Measurements from ENCODE around the gene TSEN2.
"Not testable (repeated sequence)": the region's sequence is repeated elsewhere in the genome, so short reads cannot be mapped to it uniquely, and the experiment has no call there.

Gene TSEN2

DNA sequence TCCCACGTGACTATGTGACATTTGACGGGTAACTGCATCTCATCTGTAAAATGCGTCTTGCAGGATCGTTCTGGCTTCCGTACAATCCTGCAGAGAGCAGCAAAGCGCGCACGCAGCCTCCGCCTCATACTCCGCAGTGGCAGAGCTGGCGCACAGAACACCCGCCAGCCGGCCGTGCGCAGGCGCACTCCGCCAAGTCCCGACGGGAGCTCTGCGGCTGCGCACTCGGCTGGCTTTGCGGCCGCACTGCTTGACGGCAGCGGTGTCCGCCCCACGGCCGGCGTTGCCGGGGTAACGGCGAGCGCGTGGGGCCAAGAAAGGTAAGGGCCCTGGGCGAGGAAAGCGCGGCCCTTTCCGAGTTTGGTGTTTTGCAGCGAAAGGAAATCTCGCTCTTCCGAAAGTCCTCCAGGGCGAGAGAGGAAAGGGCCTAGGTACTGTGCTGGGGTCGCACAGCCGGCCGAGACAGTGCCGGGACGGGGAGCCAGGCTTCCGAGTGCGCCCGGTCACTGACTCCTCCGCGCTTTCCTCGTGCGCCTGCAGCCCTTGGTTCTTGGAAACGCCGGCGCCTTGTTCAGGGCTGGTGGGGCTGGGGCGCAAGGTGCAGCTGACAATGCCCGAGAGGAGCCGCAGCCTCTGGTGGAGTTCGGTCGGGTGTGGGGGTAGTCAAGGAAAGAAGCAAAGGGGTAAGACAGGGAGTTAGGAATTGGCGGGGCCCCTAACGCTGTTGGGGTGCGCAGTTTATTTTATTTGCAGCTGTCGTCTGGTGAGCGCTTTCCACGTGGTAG lies at the start of gene TSEN2:
Gene TSEN2, plus strand, starts transcription at position 283 of the 785 bp plus-strand sequence. CDS start 5,321 bp downstream, outside the sequence.
- peak; percentile 73 for DNase-seq

DNA sequence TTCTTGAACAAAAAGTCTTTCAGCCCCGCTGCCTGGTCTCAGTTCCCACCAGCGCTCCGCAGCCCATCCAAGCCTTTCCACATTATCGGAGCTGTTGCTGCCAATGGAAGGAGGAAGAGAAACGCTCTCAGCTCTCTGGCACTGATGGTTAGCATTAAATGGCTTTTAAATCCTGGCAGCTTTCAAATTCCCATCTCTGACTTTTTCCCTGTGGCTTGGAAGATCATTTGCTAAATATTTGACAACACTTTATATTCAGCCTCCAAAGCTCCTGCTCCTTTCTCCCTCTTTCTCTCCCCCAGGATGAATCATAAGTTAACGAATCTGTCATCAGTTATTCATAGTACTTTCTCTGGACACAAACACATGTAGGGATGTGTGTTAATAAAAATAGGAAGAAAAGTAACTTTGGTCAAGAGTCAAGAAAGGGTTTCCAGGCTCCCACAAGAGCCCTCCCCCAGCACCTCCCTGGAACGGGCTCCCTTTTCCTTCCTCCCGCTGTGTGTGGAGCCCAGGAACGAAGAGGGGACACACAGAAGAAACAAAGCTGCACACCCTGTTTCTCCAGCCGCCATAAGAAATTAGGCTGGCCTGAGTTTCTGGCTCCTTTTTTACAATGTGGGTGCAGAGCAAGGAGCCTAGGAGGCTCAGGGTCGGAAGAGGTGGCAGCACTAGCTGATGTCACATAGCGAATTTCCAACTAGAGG lies 47.6 kb upstream of the TSEN2 start:
- DNase-seq, result no peak

DNA sequence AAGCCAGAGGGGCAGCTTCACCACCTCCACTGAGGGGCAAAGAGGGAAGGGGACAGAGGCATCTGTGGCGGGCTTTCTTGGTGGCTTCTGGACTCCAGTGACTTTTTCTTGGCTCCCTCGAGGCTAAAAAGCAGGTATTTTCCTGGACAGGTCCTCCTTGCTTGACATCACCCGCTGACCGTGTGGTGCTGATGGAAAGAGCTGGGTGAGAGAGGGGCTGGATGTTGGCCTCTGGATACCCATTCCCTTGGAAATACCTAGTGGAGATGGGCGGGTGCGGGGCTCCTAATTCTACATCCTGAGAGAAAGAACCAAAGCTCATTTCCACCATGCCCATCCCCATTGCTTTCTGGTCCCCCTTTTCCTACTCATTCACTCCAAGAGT lies 47.1 kb upstream of the TSEN2 start:
- no peak for DNase-seq

DNA sequence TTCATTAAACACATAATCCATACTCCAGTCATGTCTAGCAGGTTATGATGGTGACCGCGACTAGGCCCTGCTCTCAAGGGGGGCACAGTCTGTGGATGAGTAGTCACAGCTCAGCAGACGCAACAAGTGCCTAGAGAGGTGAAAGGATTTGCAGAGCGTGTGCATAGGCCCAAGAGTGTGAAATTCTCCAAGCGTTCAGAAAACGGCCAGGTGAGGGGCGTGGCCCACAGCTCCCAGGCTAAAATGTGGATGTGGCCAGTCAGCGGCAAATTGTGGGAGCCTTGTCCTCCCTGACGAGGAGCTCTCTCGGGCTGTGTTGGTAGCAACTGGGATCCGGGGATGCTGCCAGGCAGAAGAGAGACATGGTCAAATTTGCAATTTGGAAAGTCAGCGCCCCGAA lies 46.4 kb upstream of the TSEN2 start:
- DNase-seq, result no peak

DNA sequence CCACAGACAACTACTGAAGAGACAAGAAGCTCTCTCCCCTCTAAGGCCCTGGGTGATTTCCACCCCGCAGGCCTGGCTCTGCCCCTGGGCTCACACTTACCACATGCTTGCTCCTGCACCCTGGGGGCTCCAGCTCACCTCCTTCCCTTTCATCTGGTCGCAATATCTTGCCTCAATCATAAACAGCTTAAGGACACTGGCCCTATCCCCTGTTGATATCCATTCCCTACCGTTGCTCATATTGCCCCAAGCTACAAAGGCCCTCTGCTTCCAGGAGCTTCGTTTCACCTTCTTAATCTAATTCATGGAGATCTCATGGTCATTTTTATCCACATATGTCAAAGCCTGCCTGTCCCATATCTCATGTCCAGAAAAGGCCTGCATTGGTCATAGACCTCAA lies 46.0 kb upstream of the TSEN2 start:
- no peak for DNase-seq

DNA sequence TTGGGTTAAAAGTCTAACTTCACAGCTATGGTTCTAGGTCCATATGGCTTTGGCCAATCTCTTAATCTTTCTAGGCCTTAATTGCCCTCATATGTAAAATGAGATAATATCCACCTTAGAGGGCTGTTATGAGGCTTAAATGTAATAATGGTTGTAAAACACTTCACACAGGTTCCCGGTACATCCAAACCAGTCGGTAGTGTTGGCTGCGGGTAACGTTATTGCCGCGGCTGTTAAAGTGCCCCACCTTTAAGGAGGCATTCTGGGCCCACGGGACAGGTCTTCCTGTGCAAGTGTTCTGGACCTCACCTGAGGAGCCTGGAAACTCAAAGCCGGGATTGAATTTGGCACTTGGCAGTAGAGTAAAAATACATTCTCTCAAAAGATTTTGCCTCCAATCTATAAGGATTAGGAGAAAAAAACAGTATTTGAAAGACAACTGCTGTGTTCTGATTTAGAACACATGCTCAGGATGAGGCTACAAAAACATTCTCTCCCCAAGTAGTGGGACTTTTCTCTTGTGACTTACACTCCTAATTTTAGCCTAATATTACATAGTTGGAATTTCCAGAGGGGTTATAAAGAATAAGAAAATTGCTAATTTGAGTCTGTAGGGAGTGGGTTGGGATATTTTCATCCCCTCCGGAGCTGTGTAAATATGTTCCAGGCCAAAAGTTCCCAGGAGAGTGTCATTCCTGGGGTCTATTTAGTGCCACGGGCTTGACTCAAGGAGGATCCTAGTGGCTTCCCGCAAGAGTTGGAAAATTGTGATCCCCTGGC lies 44.9 kb upstream of the TSEN2 start:
- no peak for DNase-seq

DNA sequence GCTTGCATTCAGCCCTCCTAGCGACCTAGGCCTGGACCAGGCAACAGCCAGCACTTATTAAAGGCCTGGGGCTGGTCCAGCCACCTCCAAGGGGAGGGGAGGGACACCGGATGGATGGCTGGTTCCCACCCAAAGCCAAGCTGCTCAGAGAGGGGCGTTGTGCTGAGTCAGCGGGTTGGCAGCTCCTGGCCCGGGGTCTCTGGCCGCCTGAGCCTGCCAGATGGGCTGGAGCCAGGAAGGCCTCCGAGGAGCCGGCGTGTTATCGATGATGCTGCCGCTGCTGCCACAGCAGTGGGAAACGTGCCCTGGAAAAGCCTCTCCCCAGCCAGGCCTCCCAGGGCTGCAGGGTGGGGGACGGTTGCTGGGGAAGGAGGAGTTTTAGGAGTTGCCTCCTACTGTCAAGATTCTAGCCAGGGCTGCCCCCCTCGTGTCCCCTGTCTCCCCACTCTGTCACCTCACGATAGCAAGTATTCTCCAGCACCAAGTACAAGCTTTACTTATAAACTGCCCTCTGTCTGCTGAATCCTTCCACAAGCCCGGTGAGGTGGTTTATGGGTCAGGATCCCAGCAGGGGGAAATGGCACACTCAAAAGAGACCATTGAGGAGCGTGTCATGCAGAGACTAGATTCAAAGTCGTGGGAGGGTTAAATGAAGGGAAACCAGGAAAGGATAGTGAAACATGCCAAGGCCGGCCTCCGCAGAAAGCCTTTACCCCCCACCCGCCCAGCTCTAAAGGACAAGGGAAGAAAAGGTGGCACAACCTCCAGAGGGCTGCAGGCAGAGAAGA lies 43.2 kb upstream of the TSEN2 start:
- DNase-seq, result peak; percentile 65

DNA sequence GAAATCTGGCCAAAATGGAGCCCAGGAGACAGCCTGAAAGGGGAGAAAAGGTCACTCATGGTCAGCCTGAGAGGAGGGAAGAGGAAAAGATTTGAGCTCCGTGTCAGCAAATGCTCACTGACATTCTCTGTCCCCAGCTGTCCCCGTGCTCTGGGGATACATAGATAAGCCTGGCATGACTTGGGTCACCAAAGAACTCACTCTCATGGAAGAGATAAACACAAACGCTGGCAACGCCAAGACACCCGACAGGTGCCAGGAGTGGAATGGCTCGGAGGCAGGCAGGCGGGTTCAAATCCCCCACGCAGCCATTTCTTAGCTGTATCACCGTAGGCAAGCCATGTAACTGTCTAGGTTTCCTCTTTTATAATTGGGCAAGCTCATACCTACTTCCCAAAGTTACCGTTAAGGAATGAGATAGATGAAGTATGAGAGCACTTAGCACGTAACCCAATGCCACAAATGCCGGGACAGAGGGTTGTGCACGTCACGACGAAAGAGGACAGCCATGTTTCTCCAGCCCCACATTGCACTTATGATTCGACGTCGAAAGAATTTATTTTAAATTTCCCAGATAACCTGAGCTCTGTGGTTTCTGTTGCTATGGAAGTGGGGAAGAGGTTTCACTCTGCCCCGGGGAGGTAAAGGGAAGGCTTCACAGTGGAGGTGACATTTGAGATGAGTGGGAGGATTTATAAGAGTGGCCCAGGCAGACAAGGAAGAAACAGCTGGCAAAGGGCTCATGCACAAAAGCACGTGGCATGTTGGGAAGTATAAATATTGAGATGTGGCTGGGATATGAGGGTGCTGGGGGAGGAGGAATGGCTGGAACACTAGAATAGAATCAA lies 41.4 kb upstream of the TSEN2 start:
- DNase-seq, result no peak

DNA sequence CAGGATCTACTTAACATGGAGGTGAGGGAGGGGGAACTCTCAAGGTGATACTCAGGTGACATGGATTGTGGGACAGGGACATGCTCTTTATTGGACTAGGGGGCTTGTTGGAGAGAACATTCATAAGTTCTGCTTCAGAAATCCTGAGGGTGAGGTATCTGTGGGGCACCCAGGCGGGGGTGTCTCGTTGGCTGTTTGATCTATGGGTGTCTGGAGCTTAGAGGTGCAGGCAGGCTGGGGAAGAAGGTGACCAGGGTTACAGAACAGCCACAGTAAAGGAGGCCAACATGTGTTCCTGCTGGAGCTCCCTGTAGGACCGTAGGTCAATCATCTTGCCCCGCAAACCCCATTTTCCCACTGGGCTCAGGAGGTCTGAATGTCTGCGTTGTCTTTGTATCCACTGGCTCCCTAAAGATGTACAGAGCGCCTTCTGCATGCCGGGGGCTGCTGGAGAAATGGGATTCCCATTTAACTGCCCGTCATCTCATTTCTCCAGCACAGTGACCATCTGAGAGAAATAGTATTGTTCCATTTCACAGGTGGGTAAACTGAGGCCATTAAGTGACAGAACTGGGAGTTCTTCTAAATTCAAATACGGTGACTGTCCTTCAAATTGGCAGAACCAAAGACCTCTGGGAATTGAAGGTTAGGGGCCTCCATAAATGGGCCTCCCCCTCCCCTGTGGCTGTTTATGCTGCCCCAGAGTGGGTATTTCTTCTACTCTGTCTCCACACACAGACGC lies 40.3 kb upstream of the TSEN2 start:
- DNase-seq, result no peak

DNA sequence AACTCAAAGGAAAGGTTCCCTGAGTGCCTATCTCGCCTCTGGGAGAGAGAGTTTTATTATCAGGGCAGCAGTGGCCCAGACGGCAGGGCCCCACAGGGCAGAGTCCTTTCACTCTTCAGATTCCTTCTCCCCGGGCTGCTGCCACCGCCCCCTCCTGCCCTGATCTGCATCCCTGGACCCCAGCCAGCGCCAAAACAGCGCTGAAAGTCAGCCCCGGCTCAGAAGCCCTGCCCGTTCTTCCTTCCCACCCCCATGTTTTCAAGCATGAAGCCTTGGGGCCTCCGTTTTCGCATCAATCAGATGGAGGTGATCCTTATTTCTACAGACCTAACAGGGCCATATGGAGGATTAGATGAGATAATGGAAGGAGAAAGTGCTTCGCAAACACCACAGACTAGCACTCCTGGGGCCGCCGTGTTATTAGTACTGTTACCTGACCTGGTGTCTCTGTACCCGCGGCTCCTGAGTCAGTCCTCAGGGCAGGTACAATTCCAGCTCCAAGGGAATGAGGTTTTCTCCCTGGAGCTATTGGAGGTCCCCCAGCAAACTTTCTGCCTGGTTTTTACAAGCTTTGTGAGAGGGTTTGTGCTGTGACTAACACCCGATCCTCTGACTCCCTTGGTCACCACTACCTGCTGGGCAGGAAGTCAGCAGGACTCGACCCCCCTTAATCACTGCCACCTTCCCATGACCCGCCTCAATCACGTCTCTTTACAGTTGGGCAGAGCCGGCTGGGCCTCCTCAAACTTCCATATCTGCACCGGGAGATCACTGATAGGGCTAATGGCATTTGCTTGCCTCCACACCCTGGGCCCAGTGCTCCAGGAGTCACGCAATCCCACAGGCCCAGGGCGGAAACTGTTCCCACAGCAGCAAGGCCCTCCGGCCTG lies 39.5 kb upstream of the TSEN2 start:
- no peak for DNase-seq

DNA sequence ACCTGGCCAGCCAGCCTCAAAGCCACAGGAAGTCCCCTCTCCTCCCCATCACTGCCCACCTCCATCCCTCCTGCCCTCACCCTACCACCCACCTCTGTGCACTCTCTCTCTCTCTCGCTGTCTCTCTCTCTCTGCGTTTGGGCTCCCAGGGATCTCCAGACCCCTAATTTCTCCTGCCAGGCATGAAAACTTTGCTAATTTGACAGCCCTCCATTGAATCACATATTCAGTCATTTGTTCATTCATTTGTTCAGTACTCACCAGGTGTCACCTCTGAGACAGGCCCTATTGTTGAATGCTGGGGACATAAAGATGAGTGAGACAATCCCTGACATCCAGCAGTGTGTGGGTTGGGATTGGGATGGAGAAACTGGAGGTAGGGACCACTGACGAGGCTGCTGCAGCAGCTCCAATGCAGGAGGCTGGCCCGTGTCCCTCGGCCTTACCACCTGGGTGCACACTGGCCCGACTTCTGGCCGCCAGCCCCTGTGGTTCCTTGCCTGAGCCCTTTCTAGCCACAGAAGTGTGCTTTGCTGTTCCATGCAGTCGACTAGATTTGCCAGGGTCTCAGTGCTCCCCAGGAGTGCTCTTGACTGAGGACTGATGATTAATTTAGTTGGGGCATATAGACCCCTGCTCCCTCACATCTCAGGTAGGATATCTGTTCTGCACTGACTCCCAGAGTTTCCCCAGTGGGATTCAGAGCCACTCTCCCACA lies 38.6 kb upstream of the TSEN2 start:
- DNase-seq, result no peak

DNA sequence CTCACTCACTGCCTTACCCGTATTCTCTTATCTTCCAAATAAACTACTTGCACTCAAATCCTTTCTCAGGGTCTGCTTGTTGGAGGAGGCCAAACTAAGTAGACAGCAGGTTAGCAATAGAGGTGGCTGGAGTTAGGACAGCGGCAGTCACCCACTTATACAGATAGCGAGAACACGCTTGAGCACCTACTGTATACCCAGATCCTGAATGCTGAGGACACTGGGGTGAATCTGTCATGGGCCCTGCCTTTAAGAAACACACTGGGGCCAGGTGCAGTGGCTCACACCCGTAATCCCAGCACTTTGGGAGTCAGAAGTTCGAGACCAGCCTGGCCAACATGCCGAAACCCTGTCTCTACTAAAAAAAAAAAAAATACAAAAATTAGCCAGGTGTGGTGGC lies 38.0 kb upstream of the TSEN2 start:
- DNase-seq, result no peak

DNA sequence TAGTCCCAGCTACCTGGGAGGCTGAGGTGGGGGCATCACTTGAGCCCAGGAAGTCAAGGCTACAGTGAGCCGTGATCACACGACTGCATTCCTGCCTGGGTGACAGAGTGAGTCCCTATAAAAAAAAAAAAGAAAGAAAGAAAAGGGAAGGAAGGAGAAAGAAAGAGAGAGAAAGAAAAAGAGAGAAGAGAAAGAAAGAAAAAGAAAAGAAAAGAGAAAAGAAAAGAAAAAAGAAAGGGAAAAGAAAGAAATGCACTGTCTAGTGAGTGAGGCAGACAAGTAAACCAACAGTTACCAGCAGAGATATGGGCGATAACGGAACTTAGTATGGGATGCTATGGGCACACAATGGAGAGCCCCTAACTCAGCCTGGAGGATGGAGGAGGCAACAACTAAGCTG lies 37.2 kb upstream of the TSEN2 start:
- DNase-seq, result no peak

DNA sequence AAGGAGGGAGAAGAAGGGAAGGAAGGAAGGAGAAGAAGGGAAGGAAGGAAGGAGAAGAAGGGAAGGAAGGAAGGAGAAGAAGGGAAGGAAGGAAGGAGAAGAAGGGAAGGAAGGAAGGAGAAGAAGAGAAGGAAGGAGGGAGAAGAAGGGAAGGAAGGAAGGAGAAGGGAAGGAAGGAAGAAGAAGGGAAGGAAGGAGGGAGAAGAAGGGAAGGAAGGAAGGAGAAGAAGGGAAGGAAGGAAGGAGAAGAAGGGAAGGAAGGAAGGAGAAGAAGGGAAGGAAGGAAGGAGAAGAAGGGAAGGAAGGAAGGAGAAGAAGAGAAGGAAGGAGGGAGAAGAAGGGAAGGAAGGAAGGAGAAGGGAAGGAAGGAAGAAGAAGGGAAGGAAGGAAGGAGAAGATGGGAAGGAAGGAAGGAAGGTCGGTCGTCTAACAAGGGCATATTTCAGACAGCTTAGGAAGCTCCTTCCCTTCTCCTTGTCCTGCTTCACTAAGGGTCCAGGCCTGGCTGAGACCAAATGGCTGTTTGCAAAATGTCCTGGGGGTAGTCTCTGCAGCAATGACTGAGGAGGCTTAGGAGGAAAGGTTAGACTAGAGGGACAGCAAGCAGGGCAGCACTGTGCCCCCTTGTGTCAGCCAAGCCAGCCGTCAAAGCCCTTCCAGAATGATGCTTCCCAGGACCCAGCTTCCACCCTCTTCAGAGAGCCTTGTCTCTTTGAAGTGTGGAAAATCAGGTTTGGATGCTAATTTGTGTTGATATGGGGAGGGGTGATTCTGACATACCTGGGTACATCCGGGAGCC lies 35.7 kb upstream of the TSEN2 start:
- not testable (repeated sequence) for DNase-seq

DNA sequence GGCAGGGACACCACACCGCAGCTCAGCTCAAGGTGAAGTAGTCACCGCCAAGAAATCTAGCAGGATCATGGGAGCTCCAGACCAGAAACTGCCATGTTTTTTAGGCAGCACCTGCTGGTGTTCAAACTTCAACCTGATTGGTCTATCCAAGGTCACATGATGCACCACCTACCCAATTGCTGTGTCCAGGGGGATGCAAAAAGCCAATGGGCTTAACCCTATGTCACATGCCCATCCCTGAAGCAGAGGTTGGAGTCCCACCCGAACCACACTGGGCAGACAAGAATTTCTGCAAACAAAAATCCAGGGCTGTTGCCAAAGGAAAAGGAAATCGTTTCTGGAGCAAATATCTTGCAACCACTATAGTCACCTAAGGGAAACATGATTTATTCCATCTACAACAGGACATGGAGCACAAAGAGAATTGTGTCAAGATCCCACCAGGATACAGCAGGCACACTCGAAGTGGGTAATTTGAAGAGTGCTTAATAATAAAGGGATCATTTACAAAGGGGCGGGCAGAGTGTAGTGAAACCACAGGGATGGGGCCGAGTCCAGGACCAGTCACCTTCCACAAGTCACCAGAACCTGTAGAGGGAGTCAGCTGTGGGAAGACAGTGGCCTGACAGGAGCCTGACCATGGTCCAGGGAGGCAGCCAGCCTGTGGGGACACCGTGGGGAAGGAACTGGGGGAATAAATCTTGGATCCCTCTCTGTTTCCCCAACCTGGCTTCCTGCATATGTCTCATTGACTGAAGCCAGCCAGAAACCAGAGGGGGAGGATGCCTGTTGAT lies 34.2 kb upstream of the TSEN2 start:
- no peak for DNase-seq

DNA sequence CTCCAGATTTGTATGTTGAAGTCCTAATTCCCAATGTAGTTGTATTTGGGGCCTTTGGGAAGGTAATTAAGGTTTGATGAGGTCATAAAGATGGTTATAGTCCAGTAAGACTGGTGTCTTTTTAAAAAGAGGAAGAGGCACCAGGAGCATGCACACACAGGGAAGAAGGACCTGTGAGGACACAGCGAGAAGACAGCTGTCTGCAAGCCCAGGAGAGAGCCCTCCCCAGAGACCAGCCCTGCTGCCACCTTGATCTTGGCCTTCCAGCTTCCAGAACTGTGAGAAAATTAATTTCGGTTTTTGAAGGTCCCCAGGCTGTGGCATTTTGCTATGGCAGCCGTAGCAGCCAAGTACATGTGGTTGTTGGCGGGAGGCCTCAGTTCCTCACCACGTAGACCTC lies 32.8 kb upstream of the TSEN2 start:
- no peak for DNase-seq

DNA sequence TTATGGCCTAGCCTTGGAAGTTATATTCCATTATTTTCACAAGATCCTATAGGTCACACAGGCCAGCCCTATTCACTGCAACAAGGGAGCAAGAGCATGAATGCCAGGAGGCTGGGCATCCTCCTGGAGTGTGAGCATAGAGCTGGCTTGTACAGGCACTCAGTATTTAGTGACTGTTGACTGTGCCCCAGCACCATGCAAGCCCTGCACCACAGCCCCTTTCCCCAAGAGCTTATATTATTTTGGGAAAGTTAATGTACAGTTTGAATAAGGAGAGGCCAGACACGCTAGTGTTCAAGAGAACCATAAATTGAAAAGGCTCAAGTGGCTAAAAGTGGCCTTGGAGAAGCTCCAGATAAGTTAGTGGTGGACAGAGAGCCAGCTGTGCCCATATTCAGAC lies 32.3 kb upstream of the TSEN2 start:
- no peak for DNase-seq
